Panc1 (cell line): ENCODE measurements around the gene MRPL17. TPM values are rescaled to one million over a fixed set of nuclear protein-coding genes. Genes with fewer than 3 reads are reported as not detected.

Experiments used
- ATAC-seq: fragments of 200-7000 bp; cut with Tn5 transposase; 2 replicates; pipeline ENCODE4 v1.9.1; 2020; ENCODE audit warnings: mild to moderate bottlenecking, moderate library complexity
- BruUV-seq: library from RNA; stranded (reverse); fragments of 400-500 nt; replicated peaks from 2 replicates; lab custom pipeline; 2021; lab: Mats Ljungman, UMichigan
- CTCF ChIA-PET: fragments of 300-600 bp; sonication (Branson Sonifier 250); formaldehyde crosslinking; loops from one replicate; lab custom pipeline; 2022; ENCODE audit warnings: antibody characterized with exemption; lab: Charles Lee
- POLR2A ChIA-PET: fragments of 300-600 bp; sonication (Branson Sonifier 250); formaldehyde crosslinking; loops from one replicate; lab custom pipeline; 2022; ENCODE audit warnings: antibody characterized with exemption; lab: Charles Lee
- DNase-seq: peaks from one replicate; pipeline ENCODE4 v3.0.0-alpha.2; 2010; ENCODE audit warnings: low read depth, low spot score
- H3K27ac ChIP-seq: 2 replicates; pipeline ENCODE4 v1.5.1; 2011; ENCODE audit warnings: mild to moderate bottlenecking, low read length, inconsistent platforms
- H3K27me3 ChIP-seq: fragments of 200-500 bp; sonication (Bioruptor generic); 2 replicates; pipeline ENCODE4 v1.6.0; 2014; ENCODE audit warnings: low read length, inconsistent platforms; ENCODE audit not compliant: control insufficient read depth, insufficient read depth
- H3K36me3 ChIP-seq: fragments of 200-500 bp; sonication (Bioruptor generic); 2 replicates; pipeline ENCODE4 v1.5.1; 2014; ENCODE audit warnings: inconsistent platforms, mild to moderate bottlenecking, low read length, moderate library complexity; ENCODE audit not compliant: control insufficient read depth, insufficient read depth
- H3K4me1 ChIP-seq: 2 replicates; pipeline ENCODE4 v1.5.1; 2011; ENCODE audit warnings: inconsistent platforms, mild to moderate bottlenecking, low read length, moderate library complexity; ENCODE audit not compliant: control insufficient read depth, insufficient read depth
- H3K4me3 ChIP-seq, 2 experiments: 2 replicates each; pipeline ENCODE4 v1.5.1; 2011 to 2012; ENCODE audit warnings: low read depth in 2 of 2, low read length in 2 of 2, mild to moderate bottlenecking in 2 of 2, inconsistent platforms in 1 of 2, moderate library complexity in 1 of 2
- H3K9me3 ChIP-seq: fragments of 200-500 bp; sonication (Bioruptor generic); 2 replicates; pipeline ENCODE4 v1.5.1; 2014; ENCODE audit warnings: low read depth, mild to moderate bottlenecking, inconsistent platforms, low read length, moderate library complexity; ENCODE audit not compliant: control insufficient read depth, insufficient read depth
- POLR2AphosphoS5 ChIP-seq: IDR thresholded peaks from 2 replicates; pipeline ENCODE4 v1.6.1; 2012; ENCODE audit warnings: mild to moderate bottlenecking, low read depth, low read length, moderate library complexity
- SIN3A ChIP-seq: IDR thresholded peaks from 2 replicates; pipeline ENCODE4 v1.6.1; 2012; ENCODE audit warnings: low read depth, mild to moderate bottlenecking, low read length, moderate library complexity, borderline replicate concordance; ENCODE audit not compliant: insufficient read depth
- TCF7L2 ChIP-seq: IDR thresholded peaks from 2 replicates; pipeline ENCODE4 v1.6.1; 2011; ENCODE audit warnings: mild to moderate bottlenecking, low read depth, low read length, inconsistent platforms
- in situ Hi-C: cut with HindIII; loops from 2 replicates; pipeline ENCODE4 v1.10.0; 2016; ENCODE audit warnings: low sequenced_read_pairs, low pct_unique_long_range_greater_than_20kb
- intact Hi-C: fragments of 100-400 bp; cut with micrococcal nuclease; formaldehyde crosslinking; loops from one replicate; pipeline ENCODE4 v1.10.0; 2022; ENCODE audit not compliant: unreplicated experiment
- total RNA-seq: library from RNA; stranded (reverse); gene quantifications from one replicate; pipeline ENCODE4 v1.2.1, GENCODE V29; 2021; ENCODE audit not compliant: unreplicated experiment
- TF ChIP-seq, protein P1 (sequence below), 2 experiments: IDR thresholded peaks; 2 replicates each; pipeline ENCODE4 v1.6.1; 2011 to 2012; ENCODE audit warnings: low read depth in 2 of 2, control low read depth in 1 of 2, low read length in 1 of 2, mild to moderate bottlenecking in 1 of 2, moderate library complexity in 1 of 2; ENCODE audit not compliant: insufficient read depth in 1 of 2
- TF ChIP-seq, protein P2 (sequence below): fragments of 450-650 bp; IDR thresholded peaks from 2 replicates; pipeline ENCODE4 v1.5.1; 2017; ENCODE audit warnings: mild to moderate bottlenecking

Gene MRPL17
- total RNA-seq, 1 experiment from 2014 or later = 115 TPM

DNA sequence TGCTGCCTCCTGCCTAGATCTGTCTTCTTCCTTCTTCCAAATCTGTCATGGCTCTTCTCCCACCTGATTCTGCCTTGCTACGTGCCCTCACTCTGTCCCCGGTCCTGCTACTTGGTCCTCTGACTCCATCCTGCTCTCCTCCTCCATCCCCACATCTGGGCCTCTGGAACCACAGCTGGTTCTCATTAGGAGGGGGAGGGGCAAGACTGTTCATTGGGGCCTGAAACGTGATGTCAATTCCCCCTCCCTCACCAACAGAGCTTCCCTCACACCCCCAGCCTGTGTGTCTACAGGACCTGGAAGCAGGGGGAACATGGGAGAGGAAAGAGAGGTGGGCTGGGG, 36.6 kb downstream of the MRPL17 start:
- H3K9me3 ChIP-seq = no peaks in the 10 kb centered on the region
- TF ChIP-seq SIN3A (no peak), TCF7L2 (no peak), POLR2AphosphoS5 (no peak)
- TF ChIP-seq, protein P1, sequence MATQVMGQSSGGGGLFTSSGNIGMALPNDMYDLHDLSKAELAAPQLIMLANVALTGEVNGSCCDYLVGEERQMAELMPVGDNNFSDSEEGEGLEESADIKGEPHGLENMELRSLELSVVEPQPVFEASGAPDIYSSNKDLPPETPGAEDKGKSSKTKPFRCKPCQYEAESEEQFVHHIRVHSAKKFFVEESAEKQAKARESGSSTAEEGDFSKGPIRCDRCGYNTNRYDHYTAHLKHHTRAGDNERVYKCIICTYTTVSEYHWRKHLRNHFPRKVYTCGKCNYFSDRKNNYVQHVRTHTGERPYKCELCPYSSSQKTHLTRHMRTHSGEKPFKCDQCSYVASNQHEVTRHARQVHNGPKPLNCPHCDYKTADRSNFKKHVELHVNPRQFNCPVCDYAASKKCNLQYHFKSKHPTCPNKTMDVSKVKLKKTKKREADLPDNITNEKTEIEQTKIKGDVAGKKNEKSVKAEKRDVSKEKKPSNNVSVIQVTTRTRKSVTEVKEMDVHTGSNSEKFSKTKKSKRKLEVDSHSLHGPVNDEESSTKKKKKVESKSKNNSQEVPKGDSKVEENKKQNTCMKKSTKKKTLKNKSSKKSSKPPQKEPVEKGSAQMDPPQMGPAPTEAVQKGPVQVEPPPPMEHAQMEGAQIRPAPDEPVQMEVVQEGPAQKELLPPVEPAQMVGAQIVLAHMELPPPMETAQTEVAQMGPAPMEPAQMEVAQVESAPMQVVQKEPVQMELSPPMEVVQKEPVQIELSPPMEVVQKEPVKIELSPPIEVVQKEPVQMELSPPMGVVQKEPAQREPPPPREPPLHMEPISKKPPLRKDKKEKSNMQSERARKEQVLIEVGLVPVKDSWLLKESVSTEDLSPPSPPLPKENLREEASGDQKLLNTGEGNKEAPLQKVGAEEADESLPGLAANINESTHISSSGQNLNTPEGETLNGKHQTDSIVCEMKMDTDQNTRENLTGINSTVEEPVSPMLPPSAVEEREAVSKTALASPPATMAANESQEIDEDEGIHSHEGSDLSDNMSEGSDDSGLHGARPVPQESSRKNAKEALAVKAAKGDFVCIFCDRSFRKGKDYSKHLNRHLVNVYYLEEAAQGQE (IDR thresholded peaks at IDR 0.05; ENCODE audit: insufficient read depth in 1 of 2, low read depth in 2 of 2, low read length in 1 of 2) = no peak
- TF ChIP-seq, protein P2, sequence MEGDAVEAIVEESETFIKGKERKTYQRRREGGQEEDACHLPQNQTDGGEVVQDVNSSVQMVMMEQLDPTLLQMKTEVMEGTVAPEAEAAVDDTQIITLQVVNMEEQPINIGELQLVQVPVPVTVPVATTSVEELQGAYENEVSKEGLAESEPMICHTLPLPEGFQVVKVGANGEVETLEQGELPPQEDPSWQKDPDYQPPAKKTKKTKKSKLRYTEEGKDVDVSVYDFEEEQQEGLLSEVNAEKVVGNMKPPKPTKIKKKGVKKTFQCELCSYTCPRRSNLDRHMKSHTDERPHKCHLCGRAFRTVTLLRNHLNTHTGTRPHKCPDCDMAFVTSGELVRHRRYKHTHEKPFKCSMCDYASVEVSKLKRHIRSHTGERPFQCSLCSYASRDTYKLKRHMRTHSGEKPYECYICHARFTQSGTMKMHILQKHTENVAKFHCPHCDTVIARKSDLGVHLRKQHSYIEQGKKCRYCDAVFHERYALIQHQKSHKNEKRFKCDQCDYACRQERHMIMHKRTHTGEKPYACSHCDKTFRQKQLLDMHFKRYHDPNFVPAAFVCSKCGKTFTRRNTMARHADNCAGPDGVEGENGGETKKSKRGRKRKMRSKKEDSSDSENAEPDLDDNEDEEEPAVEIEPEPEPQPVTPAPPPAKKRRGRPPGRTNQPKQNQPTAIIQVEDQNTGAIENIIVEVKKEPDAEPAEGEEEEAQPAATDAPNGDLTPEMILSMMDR = no peak
- CTCF ChIA-PET = no interaction called here
- H3K36me3 ChIP-seq = no peaks in the 10 kb centered on the region
- in situ Hi-C loops = no loop called here
- H3K27me3 ChIP-seq = peaks cover 37% of the 10 kb centered on the region
- intact Hi-C loops = no loop called here
- no peaks in the 10 kb centered on the region for H3K4me1 ChIP-seq
- BruUV-seq = no TSS peak
- POLR2A ChIA-PET = no interaction called here
- H3K27ac ChIP-seq = no peak overlapping the region
- DNase-seq = no peak
- no peak for ATAC-seq
- H3K4me3 ChIP-seq = no peak overlapping the region

DNA sequence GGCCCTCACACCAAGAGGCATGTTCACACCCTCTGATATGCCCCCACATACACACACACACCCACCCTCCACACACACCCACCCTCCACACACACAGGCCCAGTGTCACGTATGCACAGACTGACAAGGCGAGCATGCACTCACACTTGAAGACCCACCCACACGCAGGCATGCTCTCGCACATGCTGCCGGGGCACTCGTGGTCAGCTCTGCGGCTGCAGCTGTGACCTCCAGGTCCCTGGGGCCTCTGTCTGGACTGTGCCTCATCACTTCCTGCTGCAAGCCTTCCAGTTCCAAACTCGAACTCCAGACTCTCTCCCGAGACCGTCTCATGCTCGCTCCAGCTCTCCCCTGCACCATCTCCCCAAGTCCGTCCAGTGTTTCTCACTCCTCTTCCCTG, 37.1 kb downstream of the MRPL17 start:
- CTCF ChIA-PET = no interaction called here
- ATAC-seq = no peak

More for the DNA sequence above, 37.1 kb downstream of the MRPL17 start:
- no TSS peak for BruUV-seq
- H3K27ac ChIP-seq = no peak overlapping the region
- POLR2A ChIA-PET = no interaction called here
- TF ChIP-seq TCF7L2 (no peak), POLR2AphosphoS5 (no peak), SIN3A (no peak)
- TF ChIP-seq, protein P1 (IDR thresholded peaks at IDR 0.05; ENCODE audit: insufficient read depth in 1 of 2, low read depth in 2 of 2, low read length in 1 of 2) = no peak
- TF ChIP-seq, protein P2 = no peak
- intact Hi-C loops = no loop called here
- H3K4me1 ChIP-seq = no peaks in the 10 kb centered on the region
- H3K9me3 ChIP-seq = no peaks in the 10 kb centered on the region
- in situ Hi-C loops = no loop called here
- H3K27me3 ChIP-seq = peaks cover 32% of the 10 kb centered on the region
- no peak overlapping the region for H3K4me3 ChIP-seq
- no peak for DNase-seq
- H3K36me3 ChIP-seq = no peaks in the 10 kb centered on the region
